DMS114 treated with DMSO at 0.1 percent for 48 hours (cell line): ENCODE data around the gene DEFB132.
"Not testable (repeated sequence)": the region's sequence is repeated elsewhere in the genome, so short reads cannot be mapped to it uniquely, and the experiment has no call there.

Source experiments
- DNase-seq: peaks from one replicate; lab custom pipeline; 2025; ENCODE audit not compliant: unreplicated experiment; lab: John Stamatoyannopoulos, UW

DEFB132 gene

GRCh38 chr20:257419-257818 lies at the start of gene DEFB132:
TSS of gene DEFB132 (plus strand) at chr20:257724. CDS start at chr20:257779, 55 bp downstream.
- no peak for DNase-seq

GRCh38 chr20:208942-209566 lies 48.5 kb upstream of the DEFB132 start:
- peak; percentile 13 for DNase-seq

GRCh38 chr20:210809-211502 lies 46.6 kb upstream of the DEFB132 start:
- DNase-seq: no peak

GRCh38 chr20:214383-214782 lies 43.1 kb upstream of the DEFB132 start:
- no peak for DNase-seq

- no peak for DNase-seq
These were observed 41.7 kb upstream of the DEFB132 start for GRCh38 chr20:215796-216195.

- no peak for DNase-seq
These were observed 40.3 kb upstream of the DEFB132 start for GRCh38 chr20:217266-217665.

GRCh38 chr20:219290-220115 lies 38.0 kb upstream of the DEFB132 start:
- peak; percentile 44 for DNase-seq

GRCh38 chr20:221258-221830 lies 36.2 kb upstream of the DEFB132 start:
- DNase-seq: no peak

- not testable (repeated sequence) for DNase-seq
These were observed 31.6 kb upstream of the DEFB132 start for GRCh38 chr20:225879-226278.

- no peak for DNase-seq
These were observed 30.6 kb upstream of the DEFB132 start, which contains the start of gene DEFB129 for GRCh38 chr20:226958-227357. TSS of gene DEFB129 (plus strand) at chr20:227258. CDS start at chr20:227289, 31 bp downstream.

- DNase-seq: no peak
These were observed 30.0 kb upstream of the DEFB132 start for GRCh38 chr20:227439-228105.

GRCh38 chr20:235891-236290 lies 21.6 kb upstream of the DEFB132 start:
- no peak for DNase-seq

GRCh38 chr20:237489-237888 lies 20.0 kb upstream of the DEFB132 start:
- no peak for DNase-seq

- no peak for DNase-seq
These were observed 19.6 kb upstream of the DEFB132 start for GRCh38 chr20:237929-238328.

- DNase-seq: no peak
These were observed 14.6 kb upstream of the DEFB132 start for GRCh38 chr20:242905-243304.

- DNase-seq: no peak
These were observed 6.2 kb upstream of the DEFB132 start for GRCh38 chr20:251354-251753.

- DNase-seq: no peak
These were observed 4.7 kb upstream of the DEFB132 start for GRCh38 chr20:252801-253200.

- not testable (repeated sequence) for DNase-seq
These were observed 4.1 kb upstream of the DEFB132 start for GRCh38 chr20:253447-253846.

- no peak for DNase-seq
These were observed 840 bp downstream of the DEFB132 start for GRCh38 chr20:258269-258858.

- no peak for DNase-seq
These were observed 1.4 kb downstream of the DEFB132 start for GRCh38 chr20:258963-259362.

GRCh38 chr20:259981-260380 lies 2.5 kb downstream of the DEFB132 start:
- no peak for DNase-seq
